Putamen (tissue), 1 donor: ENCODE measurements around the gene P2RX1.

ENCODE experiments used
- DNase-seq: peaks from one replicate; pipeline ENCODE4 v3.0.0-alpha.2; 2016; ENCODE audit warnings: low spot score

P2RX1 gene

DNA sequence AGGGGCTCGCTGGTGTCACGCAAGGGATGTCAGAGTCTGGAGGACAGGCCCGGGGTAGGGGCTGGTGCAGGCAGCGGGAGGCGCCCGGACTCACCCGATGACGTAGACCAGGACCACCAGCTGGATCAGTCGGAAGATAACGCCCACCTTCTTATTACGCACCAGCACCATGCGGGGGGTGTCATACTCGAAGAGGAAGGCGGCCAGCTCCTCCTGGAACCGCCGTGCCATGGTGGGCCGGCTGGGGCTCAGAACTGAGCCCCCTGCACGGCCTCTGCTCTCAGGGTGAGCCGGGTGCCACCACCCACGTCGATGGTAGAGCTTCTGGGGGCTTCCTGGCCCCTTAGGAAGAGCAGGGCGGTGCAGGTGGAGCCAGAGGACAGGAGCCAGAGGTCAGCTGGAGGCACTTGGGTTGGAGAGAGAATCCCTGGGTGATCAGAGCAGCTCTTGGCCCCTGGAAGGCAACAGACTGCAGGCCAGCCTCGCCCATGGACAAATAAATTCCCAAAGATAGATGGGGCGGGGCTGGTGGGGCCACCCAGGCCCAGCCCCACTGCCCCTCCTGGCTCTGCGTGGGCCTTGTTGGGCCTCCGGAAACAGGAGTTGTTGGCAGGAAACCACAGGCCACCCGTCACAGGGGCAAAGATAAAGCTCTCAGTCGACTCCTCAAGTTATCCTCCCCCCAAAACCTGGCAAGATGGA lies at the start of gene P2RX1:
TSS of gene P2RX1 (minus strand) at position 471 of the 702 bp plus-strand sequence. CDS start at position 231, 240 bp downstream.
- DNase-seq = no peak

DNA sequence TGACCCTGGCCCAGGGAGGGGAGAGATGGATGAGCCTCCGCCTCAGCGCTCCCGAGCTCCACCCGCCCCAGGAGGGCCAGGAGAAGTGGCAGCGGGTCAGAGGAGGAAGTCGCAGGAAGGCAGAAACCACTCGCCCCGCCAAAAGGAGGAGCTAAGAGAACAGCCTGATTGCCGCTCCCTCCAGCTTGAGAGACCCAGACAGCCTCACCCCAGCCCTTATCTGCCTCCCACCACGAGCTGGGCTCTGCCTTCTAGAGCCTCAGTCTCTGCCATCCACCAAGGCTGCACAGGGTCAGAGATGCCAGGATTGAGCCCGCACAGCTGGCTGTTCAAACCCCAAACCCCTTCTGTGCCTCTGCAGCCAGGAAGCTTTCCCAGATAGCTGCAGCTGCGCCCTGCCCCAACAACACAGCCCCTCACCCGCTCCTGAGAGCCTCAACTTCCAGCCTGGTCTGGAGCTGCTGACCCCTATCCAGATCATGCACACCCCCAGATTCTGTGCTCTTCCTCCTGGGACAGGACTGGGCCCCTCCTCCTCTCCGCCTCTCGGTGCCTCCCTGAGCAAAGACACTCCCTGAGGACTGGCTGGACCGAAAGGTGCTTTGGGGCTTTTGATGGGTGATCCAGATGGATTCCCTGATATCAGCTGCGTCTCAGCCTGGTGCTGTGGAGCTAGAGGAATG lies 49.0 kb upstream of the P2RX1 start:
- DNase-seq = no peak

DNA sequence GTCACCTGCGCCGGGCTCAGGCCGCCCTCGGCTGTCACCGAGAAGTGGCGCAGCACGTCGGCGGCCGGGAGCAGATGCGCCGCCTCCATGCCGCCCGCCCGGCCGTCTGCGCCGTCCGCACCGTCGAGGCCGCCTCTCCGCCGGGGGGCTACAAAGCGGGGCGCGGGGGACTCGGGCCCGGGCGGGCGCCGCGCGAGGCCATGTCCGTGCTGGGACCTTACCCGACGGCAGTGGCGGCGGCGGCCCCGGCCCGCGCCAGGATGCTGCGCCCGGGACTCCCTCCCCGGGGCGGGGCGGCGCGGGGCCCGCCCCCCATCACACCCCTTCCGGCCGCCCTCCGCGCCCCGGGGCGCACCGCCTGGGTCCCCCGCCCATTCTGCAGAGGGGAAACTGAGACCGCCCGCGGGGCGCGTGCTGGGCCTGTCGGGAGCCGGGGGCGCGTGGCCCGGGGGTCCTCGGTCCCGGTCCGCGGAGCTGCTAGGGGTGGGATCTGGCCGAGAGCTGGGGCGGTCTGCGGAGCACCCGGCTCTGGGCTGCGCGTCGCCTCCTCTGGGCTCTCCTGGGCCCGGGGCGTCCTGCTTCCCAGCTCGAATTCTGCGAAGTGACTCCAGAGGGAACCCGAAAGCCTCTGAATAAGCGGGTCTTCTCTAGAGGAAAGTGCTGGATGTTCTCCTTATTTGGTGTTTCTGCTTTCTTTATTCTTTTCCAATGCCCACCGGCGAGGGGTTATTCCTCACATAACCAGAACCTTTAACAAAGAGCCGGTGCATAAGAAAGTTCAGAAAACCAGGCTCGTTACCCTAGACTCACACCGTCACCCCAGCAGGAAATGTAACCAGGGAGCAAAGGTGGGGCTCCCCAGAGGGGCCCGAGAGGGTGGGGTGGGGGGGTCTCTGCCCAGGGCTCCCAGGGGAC lies 48.2 kb upstream of the P2RX1 start, which contains the start of gene ATP2A3:
TSS of gene ATP2A3 (minus strand) at position 235 of the 915 bp plus-strand sequence. CDS start at position 89, 146 bp downstream.
- no peak for DNase-seq

DNA sequence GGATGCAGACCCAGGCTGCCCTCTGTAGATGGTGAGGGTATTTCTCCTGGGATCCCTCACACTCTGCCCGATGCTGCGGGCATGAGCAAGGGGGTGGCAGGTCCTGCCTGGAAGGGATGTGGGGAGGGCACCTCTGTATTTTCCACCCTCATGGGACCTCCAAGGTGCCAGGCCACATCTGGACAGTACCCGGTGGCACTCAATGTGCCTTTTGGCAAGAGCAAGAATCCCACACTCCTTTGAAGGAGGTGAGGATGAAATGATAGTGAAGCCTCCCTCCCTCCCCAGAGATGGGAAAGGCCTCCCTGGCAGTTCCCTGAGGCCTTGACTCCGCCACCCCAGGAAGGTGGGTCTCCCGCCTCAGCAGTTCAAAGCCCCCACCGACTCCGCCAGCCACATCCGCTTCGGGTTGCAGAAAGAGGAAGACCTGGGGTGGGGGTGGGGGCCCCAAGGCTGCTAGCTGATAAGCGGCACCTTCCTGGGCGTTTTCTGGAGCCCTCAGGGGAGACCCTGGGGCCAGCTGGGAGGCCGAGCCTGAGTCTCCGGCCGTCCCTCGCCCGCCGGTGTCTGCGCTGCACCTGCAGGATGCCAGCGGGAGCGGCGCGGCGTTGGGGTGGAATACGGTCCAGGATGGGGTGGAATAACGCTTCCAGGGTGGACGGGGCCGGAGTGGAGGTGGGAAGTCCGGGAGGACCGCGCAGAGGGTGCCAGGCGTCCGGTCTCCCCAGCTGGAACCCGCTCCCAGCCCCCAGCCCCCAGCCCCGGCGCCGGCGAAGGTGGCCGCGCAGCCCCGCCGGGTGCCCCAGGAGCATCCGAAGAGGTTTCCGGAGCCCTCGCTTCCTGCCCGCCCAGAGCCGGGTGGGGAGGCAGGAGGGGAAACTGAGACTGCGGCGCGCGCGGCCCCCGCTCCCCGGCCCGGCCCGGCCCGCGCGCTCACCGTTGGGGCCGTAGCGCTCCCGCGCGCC lies 47.3 kb upstream of the P2RX1 start:
- DNase-seq = no peak

- no peak for DNase-seq
These were observed 46.6 kb upstream of the P2RX1 start for GRCh38 chr17:3962965-3963236.

- DNase-seq = no peak
These were observed 46.1 kb upstream of the P2RX1 start for GRCh38 chr17:3962217-3962964.

- no peak for DNase-seq
These were observed 45.3 kb upstream of the P2RX1 start for GRCh38 chr17:3961564-3962047.

GRCh38 chr17:3960764-3961163 lies 44.5 kb upstream of the P2RX1 start:
- no peak for DNase-seq

GRCh38 chr17:3959921-3960601 lies 43.8 kb upstream of the P2RX1 start:
- no peak for DNase-seq

DNA sequence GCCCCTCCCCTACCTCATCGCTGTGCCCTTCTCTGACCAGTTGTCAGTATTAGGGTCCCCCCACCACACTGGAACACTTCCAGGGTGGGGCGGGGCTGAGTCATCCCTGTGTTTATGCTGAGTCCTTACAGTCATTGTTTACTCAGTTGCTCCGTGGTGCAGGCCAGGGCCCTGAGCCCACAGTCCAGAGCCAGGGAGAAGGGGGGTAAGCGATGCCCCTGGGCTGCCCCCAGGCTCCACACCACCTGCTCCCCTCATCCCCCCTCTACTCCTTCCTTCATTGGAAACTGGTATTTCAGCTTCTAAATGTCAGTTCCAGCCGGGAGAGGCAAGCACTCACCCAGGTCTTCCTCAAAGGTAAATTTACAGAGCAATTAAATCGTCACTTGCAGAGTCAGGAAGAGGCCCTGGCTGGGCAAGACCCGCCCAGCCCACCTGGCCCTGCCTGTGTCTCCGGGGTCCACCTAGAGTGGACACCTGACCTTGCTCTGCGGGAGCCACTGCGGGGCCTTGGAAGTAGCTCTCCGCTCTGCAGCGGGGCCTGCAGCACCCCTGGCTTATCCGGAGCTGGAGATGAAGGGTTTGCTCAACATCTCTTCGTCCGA lies 43.1 kb upstream of the P2RX1 start:
- DNase-seq = no peak

DNA sequence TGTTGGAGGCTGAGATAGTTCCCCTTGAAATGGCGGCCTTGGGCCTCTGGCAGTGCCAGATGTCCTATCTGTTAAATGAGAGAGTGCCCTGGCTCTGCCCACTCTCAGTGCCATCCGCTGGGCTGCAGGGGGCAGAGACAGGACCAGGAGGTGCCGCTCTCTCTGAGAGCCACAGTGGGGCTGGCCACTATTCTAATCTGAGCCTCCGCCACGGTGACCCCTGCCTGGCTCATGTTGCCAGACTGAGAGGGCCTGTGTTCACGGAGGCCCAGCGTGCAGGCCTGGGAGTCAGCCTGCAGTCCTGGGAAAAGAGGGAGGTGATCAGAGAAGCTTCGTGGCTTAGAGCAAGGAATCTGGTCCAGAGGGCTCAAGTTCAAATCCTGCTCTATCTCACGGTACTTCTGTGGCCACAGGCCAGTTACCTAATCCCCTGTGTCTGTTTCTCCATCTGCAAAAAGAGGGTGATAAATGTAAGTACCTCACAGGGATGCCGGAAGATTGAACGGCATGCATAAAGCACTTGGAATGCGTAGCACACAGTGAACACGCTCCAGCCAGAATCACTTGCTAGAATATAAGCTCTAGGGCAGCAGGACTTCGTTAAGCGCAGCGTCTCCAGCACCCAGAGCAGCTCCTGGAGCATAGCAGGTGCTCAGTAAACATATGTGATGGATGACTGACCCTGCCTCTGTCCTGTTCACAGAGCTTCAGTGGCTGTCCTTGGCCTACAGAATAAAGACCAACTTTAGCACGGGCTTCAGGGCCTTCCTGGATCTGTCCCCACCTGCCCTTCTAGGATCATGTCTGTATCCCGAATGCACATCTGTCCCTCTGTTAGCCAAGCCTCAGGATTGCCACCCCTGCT lies 41.7 kb upstream of the P2RX1 start:
- no peak for DNase-seq

DNA sequence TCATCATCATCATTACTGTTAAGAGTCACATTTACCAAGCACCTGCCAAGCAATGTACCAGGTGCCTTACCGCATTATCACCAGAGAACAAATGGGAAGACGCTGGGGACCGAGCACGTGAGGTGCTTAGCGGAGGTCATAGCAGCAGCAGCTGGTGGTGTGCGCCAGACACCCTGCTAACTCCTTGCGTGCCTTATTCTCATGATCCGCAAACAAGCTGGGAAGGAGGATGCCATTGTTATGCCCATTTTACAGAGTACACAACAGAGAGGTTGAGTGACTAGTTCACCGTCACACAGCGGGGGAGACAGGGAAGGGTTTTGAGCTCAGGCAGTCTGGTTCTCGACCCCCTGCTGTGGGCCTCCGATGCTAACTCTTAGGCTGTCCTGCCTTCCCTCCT lies 40.7 kb upstream of the P2RX1 start:
- no peak for DNase-seq

- no peak for DNase-seq
These were observed 40.2 kb upstream of the P2RX1 start for GRCh38 chr17:3956327-3956957.

GRCh38 chr17:3955673-3955988 lies 39.4 kb upstream of the P2RX1 start:
- no peak for DNase-seq

DNA sequence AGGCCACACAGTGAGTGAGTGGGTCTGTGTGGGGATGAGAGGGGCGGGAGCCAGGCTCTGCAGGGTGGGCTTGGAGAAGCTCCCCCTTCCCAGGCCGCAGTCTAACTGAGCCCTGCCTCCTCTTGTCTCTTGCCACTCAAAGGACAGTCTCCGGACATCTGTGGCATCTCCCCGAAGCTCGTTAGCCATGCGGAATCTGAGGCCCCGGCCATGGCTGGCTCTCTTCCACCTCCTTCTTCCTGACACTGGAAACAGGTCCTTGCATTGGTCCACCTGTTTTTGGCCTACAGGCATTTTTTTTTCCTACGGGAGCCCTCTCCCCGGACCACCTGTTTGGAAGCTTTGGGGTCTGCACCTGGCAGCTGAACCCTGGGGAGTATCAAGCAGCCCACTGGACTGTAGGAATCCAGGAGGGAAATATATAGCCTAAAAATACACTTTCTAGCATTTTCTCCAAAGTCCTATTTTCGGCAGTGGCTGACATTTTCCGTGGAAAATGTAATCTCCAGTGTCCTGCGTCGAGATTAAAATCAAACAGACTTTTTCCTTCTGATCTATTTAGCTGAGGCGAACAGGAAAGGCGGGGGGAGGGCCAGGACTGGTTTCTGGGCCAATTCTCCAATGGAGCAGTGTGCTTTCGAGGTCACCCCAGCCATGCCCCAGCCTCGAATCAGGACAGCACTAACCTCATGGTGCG lies 38.9 kb upstream of the P2RX1 start:
- DNase-seq = no peak

DNA sequence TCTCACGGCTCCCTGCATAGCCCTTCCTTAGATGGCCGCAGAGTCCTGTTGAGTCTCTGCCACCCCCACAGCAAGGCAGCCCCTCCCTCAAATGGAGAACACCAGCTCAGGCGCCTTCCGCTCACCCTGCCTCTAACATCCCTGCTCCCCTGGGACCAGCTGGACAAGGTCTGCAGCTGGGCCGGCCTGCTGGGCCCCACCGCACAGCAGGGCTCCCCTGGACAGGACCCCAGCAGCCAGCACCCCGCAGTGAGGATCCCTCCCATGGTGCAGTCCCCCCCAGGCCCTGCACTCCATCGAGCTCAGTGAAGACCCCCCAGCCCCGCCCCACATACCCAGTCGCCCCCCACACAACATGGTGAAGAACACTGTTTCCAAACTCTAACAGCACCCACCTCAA lies 37.8 kb upstream of the P2RX1 start:
- no peak for DNase-seq

DNA sequence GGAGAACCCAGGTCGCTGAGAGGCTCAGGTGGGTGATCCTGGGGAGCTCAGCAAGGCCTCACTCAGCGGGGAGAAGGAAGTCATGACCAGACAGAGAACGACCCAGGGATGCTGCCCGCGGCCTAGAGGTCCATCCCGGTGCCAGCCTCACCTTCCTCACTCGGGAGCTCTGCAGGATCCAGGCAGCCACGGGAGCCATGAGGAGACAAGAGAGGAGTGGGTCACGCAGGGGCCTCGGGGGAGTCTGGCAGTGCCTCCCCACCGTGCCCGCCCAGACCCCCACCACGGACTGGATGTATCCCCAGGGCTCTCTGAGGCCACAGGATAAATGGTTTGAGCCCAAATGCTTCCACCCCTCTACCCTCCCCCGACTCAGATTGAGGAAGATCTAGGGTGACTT lies 37.3 kb upstream of the P2RX1 start:
- no peak for DNase-seq

DNA sequence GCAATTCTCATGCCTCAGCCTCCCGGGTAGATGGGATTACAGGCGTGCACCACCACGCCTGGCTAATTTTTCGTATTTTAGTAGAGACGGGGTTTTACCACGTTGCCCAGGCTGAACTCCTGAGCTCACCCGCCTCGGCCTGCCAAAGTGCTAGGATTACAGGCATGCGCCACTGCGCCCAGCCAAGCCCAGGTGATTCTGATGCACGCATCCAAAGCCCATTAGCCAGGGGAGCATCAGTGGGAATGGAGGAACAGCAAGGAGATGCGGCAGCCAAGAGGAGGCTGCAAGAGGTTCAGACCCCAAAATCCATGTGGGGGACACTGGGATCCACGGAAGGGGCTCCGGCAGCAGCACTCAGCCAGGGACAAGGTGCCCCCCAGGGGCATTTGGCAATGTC lies 35.9 kb upstream of the P2RX1 start:
- DNase-seq = no peak
